ENCODE measurements around the gene MPV17L2.

MPV17L2 gene

DNA sequence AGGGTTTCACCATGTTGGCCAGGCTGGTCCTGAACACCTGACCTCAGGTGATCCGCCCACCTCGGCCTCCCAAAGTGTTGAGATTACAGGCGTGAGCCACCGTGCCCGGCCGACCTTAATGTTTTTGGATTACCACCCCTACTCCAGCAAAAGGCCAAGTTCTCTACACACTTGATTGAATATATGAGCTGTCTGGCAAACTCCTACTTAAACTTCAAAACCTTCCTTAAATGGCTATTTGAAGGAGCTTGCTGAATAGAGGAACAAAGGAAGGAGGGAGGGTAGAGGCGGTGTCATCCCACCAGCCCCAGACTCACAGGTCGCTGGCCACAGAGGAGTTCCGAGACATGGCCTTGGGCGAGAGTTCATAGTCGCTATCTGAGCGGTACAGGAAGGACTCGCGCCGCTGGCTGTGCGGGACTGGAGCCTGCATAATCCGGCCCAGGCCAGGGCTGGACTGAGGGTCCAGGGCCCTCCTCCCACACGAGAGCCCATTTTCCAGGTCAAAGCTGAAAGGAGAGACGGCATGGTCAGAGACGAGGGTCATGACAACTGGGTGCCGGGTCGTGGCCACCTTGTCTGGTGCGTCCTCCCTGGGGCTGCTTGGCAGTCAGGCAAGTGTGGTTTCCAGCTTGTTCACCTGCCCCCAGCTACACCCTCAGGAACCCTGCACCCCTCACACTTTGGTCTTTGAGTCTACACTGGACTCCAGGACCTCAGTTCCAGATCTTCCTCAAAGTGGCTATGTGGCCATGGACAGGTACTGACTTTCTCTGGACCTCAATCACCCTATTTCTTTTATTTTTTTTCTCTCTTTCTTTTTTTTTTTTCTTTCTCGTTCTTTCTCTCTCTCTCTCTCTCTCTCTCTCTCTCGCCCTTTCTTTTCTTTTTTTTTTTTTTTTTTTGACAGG is 29.1 kb downstream of the MPV17L2 start:
- Histone ChIP-seq H3K4me3 (ENCODE audit: low read length) (no peak overlapping the region), H3K9ac (ENCODE audit: low read depth, low read length) (no peak overlapping the region), H3K4me2 (ENCODE audit: low read length) (no peak overlapping the region), H3K4me1 (ENCODE audit: control insufficient read depth, insufficient read depth, low read length) (peaks cover 16% of the 10 kb centered on the region), H3K9me3 (replicated peaks; ENCODE audit: low read length) (no peaks in the 10 kb centered on the region), H3K27me3 (ENCODE audit: control insufficient read depth, insufficient read depth, low read length) (peaks cover 25% of the 10 kb centered on the region), H3K36me3 (ENCODE audit: insufficient read depth, low read length) (no peaks in the 10 kb centered on the region)

DNA sequence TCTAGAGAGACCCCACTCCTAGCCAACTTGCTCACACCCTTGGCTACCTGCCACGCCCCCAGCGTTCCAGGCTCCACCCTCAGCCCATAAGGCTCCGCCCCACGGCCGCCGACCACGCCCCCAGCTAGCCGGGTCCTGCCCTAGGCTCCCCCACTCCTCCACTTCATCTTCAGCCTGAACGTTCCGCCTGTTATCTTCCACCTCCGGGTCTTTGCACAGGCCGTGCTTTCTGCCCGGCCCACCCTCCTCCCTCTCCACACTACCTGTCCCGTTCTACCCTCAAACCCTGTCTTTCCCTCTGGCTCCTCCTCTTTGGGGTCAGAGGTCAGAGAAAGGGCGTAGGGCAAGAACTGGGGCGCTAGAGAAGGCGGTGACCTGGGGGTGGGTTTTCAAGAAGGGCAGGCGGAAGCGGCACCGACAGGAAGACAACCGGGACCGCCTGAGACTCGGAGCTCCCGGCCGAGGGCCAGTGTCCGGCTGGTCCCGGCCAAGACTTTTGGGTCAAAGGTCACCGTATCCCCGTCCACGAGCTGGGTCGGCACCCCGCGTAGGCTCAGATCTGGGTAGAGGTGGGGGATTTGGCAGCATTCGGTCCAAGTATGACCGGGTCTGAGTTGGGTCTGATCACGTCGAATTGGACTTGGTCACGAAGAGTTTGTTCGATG is 31.0 kb downstream of the MPV17L2 start:
- Histone ChIP-seq H3K9ac (ENCODE audit: low read depth, low read length) (peak overlapping the region; percentile 49), H3K27me3 (ENCODE audit: control insufficient read depth, insufficient read depth, low read length) (peaks cover 35% of the 10 kb centered on the region), H3K4me2 (ENCODE audit: low read length) (peak overlapping the region; percentile 85), H3K9me3 (replicated peaks; ENCODE audit: low read length) (no peaks in the 10 kb centered on the region), H3K4me3 (ENCODE audit: low read length) (peak overlapping the region; percentile 68), H3K36me3 (ENCODE audit: insufficient read depth, low read length) (no peaks in the 10 kb centered on the region), H3K4me1 (ENCODE audit: control insufficient read depth, insufficient read depth, low read length) (peaks cover 16% of the 10 kb centered on the region)

DNA sequence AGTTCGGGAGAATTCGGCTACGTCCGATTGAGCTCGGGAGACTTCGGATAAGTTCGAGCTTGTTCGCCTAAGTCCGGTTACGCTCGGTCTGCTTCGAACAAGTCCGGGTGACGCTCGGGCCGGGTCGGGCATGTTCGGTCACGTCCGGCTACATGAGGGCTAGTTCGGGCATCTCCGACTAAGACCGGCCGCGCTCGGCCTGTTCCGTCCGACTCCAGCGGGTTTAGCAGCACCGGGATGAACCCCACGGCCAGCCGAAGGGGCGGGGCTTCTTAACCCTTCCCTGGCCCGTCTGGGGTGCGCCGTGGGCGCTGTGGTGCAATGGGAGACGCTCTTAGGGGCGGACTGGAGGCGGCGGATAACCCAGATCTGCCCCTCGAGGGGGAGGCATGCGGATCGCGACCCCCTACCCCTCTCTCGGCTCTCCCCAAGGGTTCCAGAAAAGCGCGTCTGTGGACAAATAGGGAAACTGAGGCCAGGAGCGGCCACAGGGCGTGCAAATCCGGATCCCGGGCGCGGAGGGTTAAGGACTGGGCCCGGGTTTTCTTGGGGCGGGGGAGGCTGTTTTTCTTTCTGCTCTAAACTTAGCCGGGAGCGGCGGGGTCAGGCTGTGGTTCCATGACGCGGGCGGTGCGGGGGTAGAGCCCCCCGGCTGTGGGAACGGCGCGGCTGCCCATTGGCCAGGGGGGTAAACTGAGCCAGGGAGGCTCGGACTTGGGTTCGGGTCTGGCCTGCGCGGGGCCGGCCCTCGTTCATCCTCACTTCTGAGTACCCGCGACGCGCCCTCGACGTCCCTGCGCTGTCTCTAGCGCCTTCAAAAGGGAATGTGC is 31.7 kb downstream of the MPV17L2 start:
- H3K36me3 ChIP-seq (ENCODE audit: insufficient read depth, low read length): no peaks in the 10 kb centered on the region
- H3K4me2 ChIP-seq (ENCODE audit: low read length): peak overlapping the region; percentile 85
- H3K4me3 ChIP-seq (ENCODE audit: low read length): peak overlapping the region; percentile 68
- peaks cover 38% of the 10 kb centered on the region for H3K27me3 ChIP-seq (ENCODE audit: control insufficient read depth, insufficient read depth, low read length)
- H3K4me1 ChIP-seq (ENCODE audit: control insufficient read depth, insufficient read depth, low read length): peaks cover 16% of the 10 kb centered on the region
- H3K9ac ChIP-seq (ENCODE audit: low read depth, low read length): peak overlapping the region; percentile 78
- no peaks in the 10 kb centered on the region for H3K9me3 ChIP-seq (replicated peaks; ENCODE audit: low read length)

DNA sequence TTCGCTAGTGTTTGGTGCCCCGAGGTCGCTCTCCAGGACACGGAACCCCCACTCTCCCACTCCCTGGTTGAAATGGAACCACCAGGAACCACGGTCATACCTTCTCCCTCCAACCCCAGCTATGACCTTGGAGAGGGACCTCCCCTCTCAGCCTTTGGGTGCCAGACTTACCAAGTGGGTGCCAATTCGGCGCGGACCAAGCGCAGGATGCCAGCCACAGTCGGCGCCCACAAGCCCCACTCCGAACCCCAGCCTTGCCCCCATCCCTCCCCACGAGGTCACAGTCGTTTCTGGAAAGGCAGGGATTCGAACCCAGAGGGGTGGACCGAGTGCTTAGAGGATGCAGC is 32.3 kb downstream of the MPV17L2 start:
- H3K9ac ChIP-seq (ENCODE audit: low read depth, low read length): no peak overlapping the region
- H3K4me3 ChIP-seq (ENCODE audit: low read length): no peak overlapping the region
- H3K27me3 ChIP-seq (ENCODE audit: control insufficient read depth, insufficient read depth, low read length): peaks cover 42% of the 10 kb centered on the region
- peak overlapping the region; percentile 85 for H3K4me2 ChIP-seq (ENCODE audit: low read length)
- H3K36me3 ChIP-seq (ENCODE audit: insufficient read depth, low read length): no peaks in the 10 kb centered on the region
- no peaks in the 10 kb centered on the region for H3K9me3 ChIP-seq (replicated peaks; ENCODE audit: low read length)
- peaks cover 16% of the 10 kb centered on the region for H3K4me1 ChIP-seq (ENCODE audit: control insufficient read depth, insufficient read depth, low read length)

DNA sequence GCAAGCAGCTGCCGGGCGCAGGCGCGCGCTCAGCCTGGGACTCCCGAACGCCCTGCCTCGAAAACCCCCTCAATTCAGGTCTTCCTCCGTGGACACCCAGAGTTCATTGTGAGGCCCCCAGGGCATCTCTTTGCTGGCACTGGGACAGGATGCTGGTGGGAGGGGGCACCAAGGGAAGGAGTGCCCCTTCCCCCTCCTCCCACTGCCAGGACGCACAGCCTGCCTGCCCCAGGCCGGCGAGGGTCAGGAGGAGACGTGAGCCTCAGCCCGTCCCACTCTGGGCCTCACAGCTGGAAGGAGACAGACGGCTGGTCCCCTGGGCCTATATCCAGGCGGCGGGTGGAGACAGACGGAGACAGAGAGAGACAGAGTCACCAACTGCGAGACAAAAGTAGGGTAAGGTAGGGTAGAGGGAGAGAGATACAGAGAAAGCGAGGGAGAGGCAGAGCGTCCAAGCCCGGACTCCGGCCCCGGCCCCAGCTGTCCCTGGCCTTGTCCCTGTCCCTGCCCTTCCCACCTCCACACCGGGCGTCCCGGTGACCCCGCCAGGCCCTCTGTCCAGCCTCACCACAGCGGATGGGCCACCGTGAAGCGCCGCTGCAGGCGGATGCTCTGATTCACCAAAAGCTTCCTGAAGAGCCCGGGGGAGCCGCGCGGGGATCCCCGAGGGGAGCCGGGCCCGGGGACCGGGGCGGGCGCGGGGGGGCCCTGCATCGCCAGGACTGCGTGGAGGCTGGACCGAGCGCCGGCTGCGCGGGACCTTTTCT is 32.9 kb downstream of the MPV17L2 start, which contains the start of gene PDE4C:
Gene PDE4C, minus strand, starts transcription at position 737 of the 767 bp plus-strand sequence. Its CDS starts 23 bp downstream, at position 714.
- Histone ChIP-seq H3K9ac (ENCODE audit: low read depth, low read length) (no peak within 1 kb of the TSS), H3K4me2 (ENCODE audit: low read length) (peak within 1 kb of the TSS; percentile 85), H3K9me3 (replicated peaks; ENCODE audit: low read length) (no peaks in the 10 kb centered on the region), H3K4me3 (ENCODE audit: low read length) (no peak within 1 kb of the TSS), H3K27me3 (ENCODE audit: control insufficient read depth, insufficient read depth, low read length) (peaks cover 43% of the 10 kb centered on the region), H3K4me1 (ENCODE audit: control insufficient read depth, insufficient read depth, low read length) (peaks cover 16% of the 10 kb centered on the region), H3K36me3 (ENCODE audit: insufficient read depth, low read length) (no peaks in the 10 kb centered on the region)

DNA sequence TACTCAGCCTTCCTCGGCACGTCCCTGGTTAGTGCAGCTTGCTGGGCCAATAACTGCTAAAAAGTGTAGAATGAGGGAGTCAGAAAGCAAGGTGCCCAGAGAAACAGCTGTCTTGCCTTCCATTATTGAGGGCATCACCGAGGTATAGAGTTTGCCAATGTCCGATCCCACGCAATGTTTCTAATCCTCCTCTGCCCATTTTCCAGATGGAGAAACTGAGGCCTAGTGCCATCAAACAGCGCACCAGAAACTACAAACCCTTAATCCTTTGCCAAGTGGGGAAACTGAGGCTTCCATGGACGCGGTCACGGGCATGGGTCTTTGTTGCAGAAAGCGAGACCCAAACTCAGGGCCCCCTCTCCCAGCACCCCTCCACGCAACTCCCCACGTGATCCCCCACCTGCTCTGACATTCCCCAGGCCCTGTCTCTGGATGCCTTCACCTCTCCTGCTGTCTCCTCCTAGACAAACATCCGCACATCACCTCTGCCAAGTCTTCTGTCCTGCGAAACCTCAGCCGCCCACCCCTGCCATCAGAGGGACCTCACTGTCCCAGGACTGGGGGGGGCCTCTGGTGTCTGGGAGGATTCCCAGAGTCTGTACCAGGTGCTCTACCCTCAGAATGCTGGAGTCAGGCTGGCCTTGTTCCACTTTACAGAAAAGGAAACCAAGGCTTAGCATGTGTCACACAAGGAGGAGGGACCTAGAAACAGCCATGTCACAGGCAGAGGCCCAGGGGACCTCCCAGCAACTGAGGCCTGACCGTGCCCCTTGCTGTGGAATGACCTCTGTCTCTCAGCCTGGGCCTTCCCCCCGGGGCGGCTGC is 34.1 kb downstream of the MPV17L2 start:
- H3K36me3 ChIP-seq (ENCODE audit: insufficient read depth, low read length): no peaks in the 10 kb centered on the region
- H3K4me3 ChIP-seq (ENCODE audit: low read length): no peak overlapping the region
- no peak overlapping the region for H3K9ac ChIP-seq (ENCODE audit: low read depth, low read length)
- H3K27me3 ChIP-seq (ENCODE audit: control insufficient read depth, insufficient read depth, low read length): peaks cover 46% of the 10 kb centered on the region
- no peak overlapping the region for H3K4me2 ChIP-seq (ENCODE audit: low read length)
- peaks cover 16% of the 10 kb centered on the region for H3K4me1 ChIP-seq (ENCODE audit: control insufficient read depth, insufficient read depth, low read length)
- no peaks in the 10 kb centered on the region for H3K9me3 ChIP-seq (replicated peaks; ENCODE audit: low read length)

DNA sequence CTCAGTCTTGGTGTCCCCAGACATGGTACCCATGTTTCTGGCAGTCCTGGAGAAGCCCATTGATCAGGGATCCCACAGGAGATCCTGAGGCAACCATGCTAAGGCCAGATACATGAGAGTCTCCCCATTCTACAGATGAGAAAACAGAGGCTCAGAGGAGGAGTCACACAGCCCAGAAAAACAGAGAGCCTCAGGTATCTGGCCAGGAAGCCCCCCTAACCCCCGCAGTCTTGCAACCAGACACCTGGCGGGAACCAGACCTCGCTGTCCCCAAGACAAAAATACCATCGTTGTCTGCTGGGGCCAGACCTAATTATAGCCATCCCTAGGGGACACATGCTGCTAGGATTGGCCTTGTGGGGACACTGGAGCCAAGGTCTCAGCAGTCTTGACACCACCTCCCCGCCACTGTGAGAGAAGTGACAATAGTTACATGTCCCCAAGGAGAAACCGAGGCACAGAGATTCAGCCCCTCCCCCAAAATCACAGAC is 34.8 kb downstream of the MPV17L2 start:
- Histone ChIP-seq H3K9ac (ENCODE audit: low read depth, low read length) (no peak overlapping the region), H3K4me1 (ENCODE audit: control insufficient read depth, insufficient read depth, low read length) (peaks cover 16% of the 10 kb centered on the region), H3K4me2 (ENCODE audit: low read length) (no peak overlapping the region), H3K27me3 (ENCODE audit: control insufficient read depth, insufficient read depth, low read length) (peaks cover 49% of the 10 kb centered on the region), H3K36me3 (ENCODE audit: insufficient read depth, low read length) (no peaks in the 10 kb centered on the region), H3K9me3 (replicated peaks; ENCODE audit: low read length) (no peaks in the 10 kb centered on the region), H3K4me3 (ENCODE audit: low read length) (no peak overlapping the region)

DNA sequence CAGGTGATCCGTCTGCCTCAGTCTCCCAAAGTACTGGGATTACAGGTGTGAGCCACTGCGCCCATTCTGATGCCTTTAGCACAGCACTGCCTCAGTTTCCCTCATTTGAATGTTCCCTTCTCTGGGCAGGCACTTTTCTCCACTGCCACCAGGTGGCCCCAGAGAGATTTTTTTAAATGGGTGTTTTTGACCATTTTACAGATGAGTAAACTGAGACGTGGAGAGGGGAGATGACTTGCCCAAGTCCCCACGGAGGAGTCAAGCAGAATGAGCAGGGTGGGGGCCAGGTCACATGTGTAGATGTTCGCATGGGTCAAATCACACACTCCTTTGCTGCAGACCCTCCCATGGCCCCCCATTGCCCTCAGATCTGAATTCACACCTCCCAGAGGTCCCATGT is 36.5 kb downstream of the MPV17L2 start:
- Histone ChIP-seq H3K9me3 (replicated peaks; ENCODE audit: low read length) (no peaks in the 10 kb centered on the region), H3K4me1 (ENCODE audit: control insufficient read depth, insufficient read depth, low read length) (peaks cover 13% of the 10 kb centered on the region), H3K36me3 (ENCODE audit: insufficient read depth, low read length) (no peaks in the 10 kb centered on the region), H3K27me3 (ENCODE audit: control insufficient read depth, insufficient read depth, low read length) (peaks cover 58% of the 10 kb centered on the region), H3K4me3 (ENCODE audit: low read length) (no peak overlapping the region), H3K4me2 (ENCODE audit: low read length) (no peak overlapping the region), H3K9ac (ENCODE audit: low read depth, low read length) (no peak overlapping the region)

DNA sequence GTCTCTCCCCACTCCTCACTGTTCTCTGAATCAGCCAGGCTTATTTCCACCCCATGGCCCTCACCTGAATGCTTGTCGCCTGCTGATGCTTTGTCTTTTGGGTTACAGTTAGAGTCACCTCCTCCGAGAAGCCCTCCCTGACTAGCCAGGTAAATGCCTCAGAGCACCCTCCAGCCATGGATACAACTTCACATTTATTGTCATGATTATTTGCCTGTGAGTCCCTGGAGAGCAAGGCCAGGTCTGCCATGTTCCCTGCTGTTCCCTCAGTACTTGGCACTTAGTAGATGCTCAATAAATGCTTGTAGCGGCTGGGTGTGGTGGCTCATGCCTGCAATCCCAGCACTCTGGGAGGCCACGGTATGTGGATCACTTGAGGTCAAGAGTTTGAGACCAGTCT is 36.9 kb downstream of the MPV17L2 start:
- Histone ChIP-seq H3K4me1 (ENCODE audit: control insufficient read depth, insufficient read depth, low read length) (peaks cover 9% of the 10 kb centered on the region), H3K9ac (ENCODE audit: low read depth, low read length) (no peak overlapping the region), H3K27me3 (ENCODE audit: control insufficient read depth, insufficient read depth, low read length) (peaks cover 60% of the 10 kb centered on the region), H3K4me2 (ENCODE audit: low read length) (no peak overlapping the region), H3K36me3 (ENCODE audit: insufficient read depth, low read length) (no peaks in the 10 kb centered on the region), H3K4me3 (ENCODE audit: low read length) (no peak overlapping the region), H3K9me3 (replicated peaks; ENCODE audit: low read length) (no peaks in the 10 kb centered on the region)

Measured in skeletal muscle satellite cell (primary cell).